Esophagus muscularis mucosa (tissue), 3 donors: ENCODE results near the gene NAV3.

Experiments used
- POLR2AphosphoS5 ChIP-seq, 2 donors: sonication (generic); formaldehyde crosslinking; IDR thresholded peaks; one replicate each; pipeline ENCODE4 v1.6.1; 2017; ENCODE audit warnings: antibody characterized with exemption in 2 of 2
- TF ChIP-seq, protein P1 (sequence below), 3 experiments: fragments of 200-600 bp in 2 of 3; fragments of 450-650 bp in 1 of 3; sonication (generic) in 2 of 3; IDR thresholded peaks; one replicate each; pipeline ENCODE4 v1.5.1; 2017 to 2019; ENCODE audit warnings: antibody characterized with exemption in 3 of 3, mild to moderate bottlenecking in 2 of 3, moderate library complexity in 1 of 3

DNA sequence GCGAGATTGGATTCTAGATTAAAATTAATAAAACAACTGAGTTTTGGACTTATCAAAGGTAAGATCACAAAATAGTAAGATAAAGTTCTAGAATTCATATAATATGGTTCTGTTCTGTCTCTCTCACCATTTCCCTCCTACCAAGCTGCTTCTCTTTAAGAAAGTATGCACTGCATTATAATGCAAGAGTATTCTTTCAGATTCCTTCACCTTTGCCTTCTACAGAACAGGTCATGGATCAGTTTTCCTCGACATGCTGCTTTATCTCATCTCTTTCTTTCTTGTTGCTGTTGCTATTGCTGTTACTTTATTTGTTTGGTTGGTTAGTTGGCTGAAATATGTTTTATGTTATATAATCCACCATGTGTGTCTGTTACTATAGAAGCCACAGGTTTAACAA is 357.0 kb downstream of the NAV3 start:
- TF ChIP-seq, protein P1, sequence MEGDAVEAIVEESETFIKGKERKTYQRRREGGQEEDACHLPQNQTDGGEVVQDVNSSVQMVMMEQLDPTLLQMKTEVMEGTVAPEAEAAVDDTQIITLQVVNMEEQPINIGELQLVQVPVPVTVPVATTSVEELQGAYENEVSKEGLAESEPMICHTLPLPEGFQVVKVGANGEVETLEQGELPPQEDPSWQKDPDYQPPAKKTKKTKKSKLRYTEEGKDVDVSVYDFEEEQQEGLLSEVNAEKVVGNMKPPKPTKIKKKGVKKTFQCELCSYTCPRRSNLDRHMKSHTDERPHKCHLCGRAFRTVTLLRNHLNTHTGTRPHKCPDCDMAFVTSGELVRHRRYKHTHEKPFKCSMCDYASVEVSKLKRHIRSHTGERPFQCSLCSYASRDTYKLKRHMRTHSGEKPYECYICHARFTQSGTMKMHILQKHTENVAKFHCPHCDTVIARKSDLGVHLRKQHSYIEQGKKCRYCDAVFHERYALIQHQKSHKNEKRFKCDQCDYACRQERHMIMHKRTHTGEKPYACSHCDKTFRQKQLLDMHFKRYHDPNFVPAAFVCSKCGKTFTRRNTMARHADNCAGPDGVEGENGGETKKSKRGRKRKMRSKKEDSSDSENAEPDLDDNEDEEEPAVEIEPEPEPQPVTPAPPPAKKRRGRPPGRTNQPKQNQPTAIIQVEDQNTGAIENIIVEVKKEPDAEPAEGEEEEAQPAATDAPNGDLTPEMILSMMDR (IDR thresholded peaks at IDR 0.05) = no peak
- TF ChIP-seq POLR2AphosphoS5 (IDR thresholded peaks at IDR 0.05) = no peak
